ENCODE results near the gene CAB39.
"Not testable (repeated sequence)": the region's sequence is repeated elsewhere in the genome, so short reads cannot be mapped to it uniquely, and the experiment has no call there.

Gene CAB39

GRCh38 chr2:230716588-230716987, 3.9 kb downstream of the CAB39 start:
- no peak for DNase-seq

DNA sequence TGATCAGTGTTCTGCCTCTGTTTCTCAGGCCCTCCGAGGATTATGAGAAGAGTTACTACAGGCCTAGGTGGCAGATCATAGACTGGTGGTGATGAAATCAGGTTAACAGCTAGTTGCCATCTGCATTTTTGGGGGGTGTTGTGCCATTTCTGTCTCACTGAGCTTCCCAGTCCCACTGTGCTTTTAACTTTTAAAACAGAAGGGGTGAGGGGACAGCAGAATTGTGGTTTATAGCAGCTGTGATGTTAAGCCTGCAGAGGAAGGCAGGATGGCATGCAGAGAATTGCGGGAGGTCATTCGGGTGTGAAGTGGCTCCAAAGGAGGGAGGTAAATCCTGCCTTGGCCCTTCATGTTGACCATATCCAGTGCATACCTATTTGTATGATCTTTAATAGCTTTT, 5.0 kb downstream of the CAB39 start:
- DNase-seq = no peak

DNA sequence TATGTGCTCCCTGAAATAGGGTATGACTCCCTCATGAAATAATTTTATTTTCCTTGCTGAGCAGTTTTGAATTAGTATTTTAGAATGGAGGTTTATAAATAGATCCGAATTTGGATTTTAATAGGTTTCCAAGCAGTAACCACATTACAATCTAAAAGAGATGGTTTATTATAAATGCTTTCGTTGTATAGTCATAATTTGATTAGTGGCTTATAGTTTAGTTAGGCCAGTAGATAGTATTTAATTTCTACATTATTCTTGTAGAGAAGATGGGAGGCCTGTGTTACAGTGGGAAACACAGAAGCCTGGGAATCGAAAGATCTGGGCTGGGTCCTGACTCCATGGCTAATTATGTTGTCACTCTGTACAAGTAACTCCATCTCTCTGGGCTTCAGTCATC, 6.7 kb downstream of the CAB39 start:
- no peak for DNase-seq

DNA sequence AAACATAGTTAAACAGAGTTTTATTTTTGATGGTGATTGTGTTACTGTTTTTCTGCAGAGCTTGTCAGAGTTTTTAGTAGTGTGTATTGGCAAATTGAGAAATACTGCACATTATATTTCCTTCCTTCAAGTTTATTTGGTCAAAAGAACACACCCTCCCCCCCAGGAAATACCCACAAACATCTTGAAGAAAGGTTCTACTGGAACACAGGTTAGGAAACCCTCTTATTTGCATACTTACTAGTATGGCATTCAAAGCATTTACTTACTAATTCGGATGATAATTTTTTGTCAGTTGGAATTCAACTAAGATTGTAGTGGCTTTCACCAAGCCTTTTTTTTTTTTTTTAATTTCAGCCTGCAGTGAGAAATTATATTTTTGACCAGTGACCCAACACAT, 9.1 kb downstream of the CAB39 start:
- no peak for DNase-seq

DNA sequence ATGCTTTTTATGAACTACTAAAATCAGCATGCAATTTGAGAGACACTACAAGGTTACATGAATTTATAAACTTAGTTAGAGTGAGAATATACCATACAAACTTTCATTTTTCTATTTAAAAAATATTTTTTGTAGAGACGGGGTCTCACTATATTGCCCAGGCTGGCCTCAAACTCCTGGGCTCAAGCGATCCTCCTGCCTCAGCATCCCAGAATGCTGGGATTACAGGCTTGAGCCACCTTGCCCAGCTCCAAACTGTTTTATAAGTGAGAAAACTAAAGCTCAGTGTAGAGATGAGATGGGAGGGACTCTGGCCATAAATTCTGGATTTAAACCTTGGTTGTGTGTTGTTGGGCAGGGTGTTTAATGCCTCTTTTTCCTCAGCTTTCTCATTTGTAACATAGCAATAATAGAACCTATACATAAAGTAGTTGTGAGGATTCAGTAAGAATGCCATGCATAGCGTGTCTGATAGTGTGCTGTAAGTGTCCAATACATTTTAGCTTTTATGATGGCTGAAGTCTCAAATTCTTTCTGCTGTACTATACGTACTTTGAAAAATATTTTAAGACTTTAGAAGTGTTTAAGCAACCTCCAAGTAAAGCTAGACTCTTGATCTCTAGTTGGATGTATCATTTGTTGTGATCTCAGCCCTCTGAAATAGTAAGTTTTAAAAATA, 9.7 kb downstream of the CAB39 start:
- DNase-seq = no peak

DNA sequence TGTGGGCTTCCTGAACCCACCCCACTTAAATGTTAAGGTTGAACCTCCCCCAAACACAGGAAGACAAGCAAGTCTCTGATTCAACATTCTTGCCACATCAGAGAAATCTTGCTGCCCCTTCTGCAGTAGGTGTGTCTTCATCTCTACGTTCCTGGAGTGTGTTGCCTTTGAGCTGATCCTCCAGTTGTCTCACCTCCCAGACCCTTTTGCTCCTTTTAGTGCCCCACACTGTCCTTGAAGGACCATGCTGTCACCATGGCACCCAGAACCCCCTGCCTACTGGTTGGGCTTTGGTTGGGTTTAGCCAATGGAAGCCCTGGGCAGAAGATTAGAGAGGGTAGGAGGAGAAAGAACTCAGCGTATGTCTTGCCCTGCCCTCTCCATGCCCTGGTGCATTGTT, 10.7 kb downstream of the CAB39 start:
- peak; percentile 45 for DNase-seq

DNA sequence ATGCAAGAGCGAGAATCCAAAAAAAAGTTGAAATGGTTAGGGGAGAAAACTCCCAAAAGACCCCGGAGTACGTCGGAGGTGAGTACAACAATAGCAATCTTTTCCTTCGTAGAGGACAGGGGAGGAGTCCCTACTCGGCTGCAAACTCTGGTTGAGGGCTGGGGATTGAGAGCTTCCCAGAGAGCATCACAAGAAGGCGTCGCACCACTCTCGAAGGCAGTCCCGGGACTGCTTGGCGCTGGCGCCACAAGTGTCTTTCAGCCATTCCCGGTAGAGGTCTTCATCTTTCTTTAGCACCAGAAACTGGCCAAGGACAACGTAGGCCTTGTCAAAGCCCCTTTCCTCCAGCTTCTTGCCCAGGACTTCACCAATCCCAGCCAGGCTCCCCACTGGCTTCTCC, 12.3 kb downstream of the CAB39 start:
- DNase-seq = not testable (repeated sequence)

DNA sequence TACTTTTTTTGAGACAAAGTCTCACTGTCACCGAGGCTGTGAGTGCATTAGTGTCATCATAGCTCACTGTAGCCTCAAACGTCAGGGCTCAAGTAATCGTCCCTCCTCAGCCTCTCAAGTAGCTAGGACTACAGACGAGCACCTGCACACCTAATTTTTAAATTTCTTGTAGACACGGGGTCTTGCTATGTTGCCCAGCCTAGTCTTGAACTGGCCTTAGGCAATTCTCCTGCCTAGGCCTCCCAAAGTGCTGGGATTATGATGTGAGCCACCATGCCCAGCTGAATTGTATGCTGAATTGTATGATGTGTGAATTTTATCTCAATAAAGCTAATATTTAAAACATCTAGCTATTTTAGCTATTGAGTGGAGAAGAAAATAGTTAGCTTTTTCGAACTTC, 18.9 kb downstream of the CAB39 start:
- DNase-seq = no peak

DNA sequence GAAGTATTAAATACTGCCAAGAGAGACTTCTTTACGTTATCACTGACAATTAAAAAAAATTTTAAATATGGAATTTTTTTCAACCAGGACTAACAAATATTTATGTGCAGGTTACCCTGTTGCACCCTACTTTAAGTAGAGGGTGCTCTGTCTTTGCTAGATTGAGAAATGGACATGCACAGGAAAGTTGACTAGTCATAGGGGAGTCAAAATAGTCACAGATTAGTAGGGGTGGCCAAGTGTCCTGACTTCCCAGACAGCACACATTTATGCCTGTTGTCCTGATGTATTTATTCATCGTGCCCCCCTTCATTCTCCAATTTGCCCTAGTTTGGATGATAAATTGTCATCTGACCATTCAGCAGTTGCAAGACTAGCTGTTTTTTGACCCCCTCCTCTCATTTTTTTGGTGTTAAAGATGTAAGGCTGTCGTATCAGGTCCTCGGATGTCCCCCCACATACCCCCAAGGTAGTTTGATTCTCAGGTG, 20.3 kb downstream of the CAB39 start:
- DNase-seq = no peak

DNA sequence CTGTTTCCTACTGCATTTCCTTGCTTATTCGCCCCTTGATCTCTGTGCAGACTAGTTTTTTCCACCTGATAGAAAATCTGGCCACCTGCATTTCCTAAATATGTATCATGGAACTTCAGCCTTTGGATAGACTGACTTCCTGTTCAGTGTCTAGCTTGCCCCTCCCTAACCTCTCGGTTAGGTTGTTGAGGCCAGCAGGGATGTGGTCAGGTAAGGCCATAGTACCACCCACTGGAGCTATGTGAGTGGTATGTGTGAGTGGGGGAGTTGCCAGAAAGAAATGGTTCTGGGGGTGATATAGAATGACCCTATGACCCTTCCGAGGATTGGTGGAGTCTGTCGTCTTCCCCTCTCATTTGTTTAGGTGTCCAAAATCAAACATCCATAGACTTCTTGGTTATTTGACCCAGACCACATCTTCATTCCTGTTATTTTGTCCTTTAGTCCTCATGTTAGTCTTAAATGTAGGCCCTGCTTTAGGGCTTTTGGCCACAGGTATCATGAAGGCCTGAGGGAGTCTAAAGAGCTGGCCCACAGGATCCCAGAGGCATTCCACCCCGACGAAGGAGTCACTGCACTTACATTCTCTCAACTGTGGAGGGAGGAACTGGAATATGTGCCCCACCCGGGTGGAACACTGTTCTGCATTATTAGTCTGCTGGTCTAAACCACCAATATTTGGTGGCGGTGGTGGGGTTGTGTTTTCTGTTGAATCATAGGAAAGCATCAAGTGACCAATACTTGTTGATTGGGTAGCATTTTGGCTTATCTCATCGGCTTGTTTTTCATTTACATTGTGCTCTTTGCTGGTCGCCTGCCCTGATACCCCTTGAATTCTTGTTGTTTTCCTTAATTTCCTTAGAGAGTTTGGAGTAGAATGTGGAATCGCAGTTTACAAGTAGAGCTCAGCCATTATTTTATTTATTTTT, 21.9 kb downstream of the CAB39 start:
- no peak for DNase-seq

DNA sequence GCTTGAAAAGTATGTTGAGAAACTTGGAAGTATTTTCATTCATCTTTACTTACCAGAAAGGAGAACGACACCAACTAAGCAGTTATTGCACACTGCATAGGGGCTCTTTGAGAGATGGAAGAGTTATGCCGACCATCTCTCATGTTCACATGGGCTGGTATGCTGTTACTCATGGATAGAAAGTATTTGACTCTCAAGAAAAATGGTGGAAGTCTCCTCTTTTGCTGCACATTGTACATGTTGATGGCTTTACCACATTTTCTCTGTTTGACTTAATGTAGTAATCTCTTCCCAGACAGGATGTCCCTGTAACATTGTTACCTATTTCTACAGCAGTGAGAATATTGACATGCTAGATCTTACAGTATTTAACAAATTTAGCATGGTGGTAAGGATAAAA, 23.2 kb downstream of the CAB39 start:
- no peak for DNase-seq

- DNase-seq = no peak
Observed at GRCh38 chr2:230737300-230737699, 24.7 kb downstream of the CAB39 start.

DNA sequence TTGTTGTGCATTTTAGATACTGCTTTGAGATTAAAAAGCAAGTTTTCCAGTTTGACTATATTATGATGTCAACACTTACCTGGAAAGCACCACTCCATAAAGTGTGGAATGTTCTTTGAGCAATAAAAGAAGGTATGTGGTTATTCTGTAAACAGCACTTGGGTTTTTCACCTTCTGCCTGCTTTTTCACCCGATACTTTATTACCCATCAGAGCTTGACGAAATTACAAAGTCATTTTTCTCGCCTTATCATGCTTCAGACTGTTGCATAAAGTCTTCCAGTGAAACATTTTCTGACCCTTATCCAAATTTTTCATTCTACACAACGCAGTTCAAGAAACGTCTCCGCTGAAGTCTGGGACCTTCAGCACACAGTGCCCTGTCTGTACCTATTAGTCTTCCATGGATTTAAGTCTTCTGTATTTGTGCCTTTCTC, 25.2 kb downstream of the CAB39 start:
- DNase-seq = no peak

GRCh38 chr2:230738391-230738811, 25.8 kb downstream of the CAB39 start:
- DNase-seq = no peak

- no peak for DNase-seq
Observed at GRCh38 chr2:230738924-230739323, 26.3 kb downstream of the CAB39 start.

- no peak for DNase-seq
Observed at GRCh38 chr2:230739961-230740360, 27.3 kb downstream of the CAB39 start.

- DNase-seq = no peak
Observed at GRCh38 chr2:230742781-230743180, 30.1 kb downstream of the CAB39 start.

DNA sequence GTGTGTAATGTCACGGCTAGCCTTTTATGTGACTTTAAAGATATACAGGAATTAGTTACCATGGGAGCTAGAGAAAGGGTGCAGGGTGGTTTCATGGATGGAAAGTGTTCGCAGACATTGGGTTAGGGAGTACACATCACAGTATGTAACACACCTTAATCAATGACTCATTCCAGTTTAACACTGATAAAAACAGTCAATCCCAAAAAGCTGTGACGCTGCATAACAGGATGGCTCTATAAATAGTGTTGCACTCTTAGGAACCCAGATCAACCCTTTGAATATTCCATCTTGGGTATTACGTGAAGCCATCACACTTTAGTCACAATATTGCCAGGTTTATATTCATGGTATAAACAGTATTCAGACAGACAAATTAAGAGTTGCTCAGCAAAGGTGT, 33.6 kb downstream of the CAB39 start:
- DNase-seq = no peak

- no peak for DNase-seq
Observed at GRCh38 chr2:230748087-230748486, 35.4 kb downstream of the CAB39 start.

- DNase-seq = no peak
Observed at GRCh38 chr2:230749111-230749510, 36.5 kb downstream of the CAB39 start.

- no peak for DNase-seq
Observed at GRCh38 chr2:230751062-230751461, 38.4 kb downstream of the CAB39 start.

GRCh38 chr2:230754200-230754599, 41.6 kb downstream of the CAB39 start:
- no peak for DNase-seq

DNA sequence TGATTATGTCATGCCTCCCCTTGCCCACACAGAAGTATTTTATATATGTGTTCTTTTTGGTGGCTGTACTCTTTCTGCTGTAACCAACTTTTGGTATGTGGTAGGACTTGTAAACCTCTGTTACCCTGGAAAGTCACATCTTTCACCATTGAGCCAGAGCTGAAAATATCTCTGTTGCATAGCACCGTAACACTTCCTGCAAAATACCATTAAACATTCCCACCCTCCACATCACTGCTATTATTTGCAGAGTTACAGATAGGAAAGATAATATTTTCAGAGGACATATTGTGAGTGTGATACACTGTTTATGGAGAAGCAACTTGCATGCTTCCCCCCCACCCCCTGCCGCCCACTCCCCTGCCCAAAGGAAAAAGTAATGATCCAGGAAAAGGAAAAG, 44.8 kb downstream of the CAB39 start:
- DNase-seq = no peak

Measured in activated gamma-delta T cell treated with Interleukin-2 at 50 U/mL for 16 hours (primary cell).